Osteoblast (primary cell): ENCODE data around the gene COL27A1. TPM values are rescaled to one million over a fixed set of nuclear protein-coding genes. Genes with fewer than 3 reads are reported as not detected.

Experiments used
- DNase-seq: peaks from one replicate; pipeline ENCODE4 v3.0.0; 2011; ENCODE audit warnings: low spot score, mixed read lengths; ENCODE audit not compliant: insufficient read length; ENCODE audit errors: missing footprints
- H2AFZ ChIP-seq: 2 replicates; pipeline ENCODE4 v1.6.0; 2011; ENCODE audit warnings: mild to moderate bottlenecking, low read length
- H3K27ac ChIP-seq: 2 replicates; pipeline ENCODE4 v1.5.1; 2011; ENCODE audit warnings: mild to moderate bottlenecking, low read depth, low read length, moderate library complexity
- H3K27me3 ChIP-seq: 2 replicates; pipeline ENCODE4 v1.6.0; 2012; ENCODE audit warnings: mild to moderate bottlenecking, control low read depth, inconsistent platforms, low read length, moderate library complexity; ENCODE audit not compliant: insufficient read depth
- H3K36me3 ChIP-seq: 2 replicates; pipeline ENCODE4 v1.5.1; 2011; ENCODE audit warnings: mild to moderate bottlenecking, low read length, control low read depth, moderate library complexity; ENCODE audit not compliant: insufficient read depth
- H3K4me1 ChIP-seq: 2 replicates; pipeline ENCODE4 v1.5.1; 2011; ENCODE audit warnings: mild to moderate bottlenecking, low read length, control low read depth, moderate library complexity; ENCODE audit not compliant: insufficient read depth
- H3K4me2 ChIP-seq: 2 replicates; pipeline ENCODE4 v1.6.0; 2011; ENCODE audit warnings: mild to moderate bottlenecking, low read length; ENCODE audit not compliant: insufficient read depth
- H3K4me3 ChIP-seq: fragments of 200-600 bp; sonication (generic); 3 replicates; pipeline ENCODE4 v1.5.1; 2012; ENCODE audit warnings: mild to moderate bottlenecking, low read length, inconsistent platforms; ENCODE audit not compliant: insufficient read depth
- H3K79me2 ChIP-seq: 2 replicates; pipeline ENCODE4 v1.6.0; 2012; ENCODE audit warnings: mild to moderate bottlenecking, low read length, control low read depth, inconsistent platforms; ENCODE audit not compliant: insufficient read depth
- H3K9me3 ChIP-seq: 2 replicates; pipeline ENCODE4 v1.5.1; 2011; ENCODE audit warnings: low read depth, low read length, control low read depth
- H4K20me1 ChIP-seq: 2 replicates; pipeline ENCODE4 v1.6.0; 2012; ENCODE audit warnings: mild to moderate bottlenecking, low read length, control low read depth; ENCODE audit not compliant: insufficient read depth
- total RNA-seq: library from RNA; depleted of rRNA; stranded (reverse); fragments of >200 nt; gene quantifications from 2 replicates; pipeline ENCODE4 v1.2.3, GENCODE V29; 2012
- TF ChIP-seq, protein P1 (sequence below): IDR thresholded peaks from 2 replicates; pipeline ENCODE4 v1.5.1; 2011; ENCODE audit warnings: mild to moderate bottlenecking, low read depth, low read length, moderate library complexity; ENCODE audit errors: extremely low read depth

COL27A1 gene
- total RNA-seq, 1 donor, result 10.1 TPM

DNA sequence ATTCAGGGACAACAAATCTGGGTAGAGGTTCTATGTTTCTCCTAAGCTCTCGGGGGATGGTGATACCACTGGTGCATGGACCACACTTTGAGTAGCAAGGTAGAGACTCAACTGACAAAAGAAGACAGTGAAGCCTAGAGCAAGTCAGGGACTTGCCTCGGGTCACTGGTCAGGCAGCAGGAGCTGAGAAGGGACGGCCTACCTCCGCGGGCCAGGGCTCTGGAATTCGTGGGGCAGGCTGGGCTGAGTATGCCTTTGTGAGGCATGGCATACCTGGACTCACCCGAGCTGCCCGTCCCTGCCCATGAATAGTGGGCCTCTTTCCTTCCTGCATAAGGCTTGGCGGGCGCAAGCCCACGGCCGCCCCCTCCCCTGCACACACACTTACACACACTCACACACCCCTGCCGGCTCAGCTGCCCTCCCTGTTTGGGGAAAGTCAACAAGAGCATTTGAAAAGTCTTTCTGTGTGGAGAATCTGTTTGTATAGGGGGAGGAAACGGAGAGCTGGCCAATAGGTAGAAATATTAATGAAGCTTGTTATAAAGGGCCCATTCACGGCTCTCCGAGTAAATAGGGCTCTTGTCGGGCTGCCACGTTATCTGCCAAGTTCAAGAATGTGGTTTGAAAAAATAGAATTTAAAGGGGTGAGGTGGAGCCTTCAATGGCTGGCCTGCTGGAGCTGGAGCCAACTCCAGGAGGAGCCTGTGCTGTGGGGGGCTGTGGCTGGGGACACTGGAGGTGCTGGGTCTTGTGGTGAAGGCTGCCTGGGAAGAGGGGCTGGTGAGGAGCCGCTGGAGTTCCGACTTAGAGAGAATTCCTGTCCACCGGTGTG lies 37.1 kb upstream of the COL27A1 start:
- TF ChIP-seq, protein P1, sequence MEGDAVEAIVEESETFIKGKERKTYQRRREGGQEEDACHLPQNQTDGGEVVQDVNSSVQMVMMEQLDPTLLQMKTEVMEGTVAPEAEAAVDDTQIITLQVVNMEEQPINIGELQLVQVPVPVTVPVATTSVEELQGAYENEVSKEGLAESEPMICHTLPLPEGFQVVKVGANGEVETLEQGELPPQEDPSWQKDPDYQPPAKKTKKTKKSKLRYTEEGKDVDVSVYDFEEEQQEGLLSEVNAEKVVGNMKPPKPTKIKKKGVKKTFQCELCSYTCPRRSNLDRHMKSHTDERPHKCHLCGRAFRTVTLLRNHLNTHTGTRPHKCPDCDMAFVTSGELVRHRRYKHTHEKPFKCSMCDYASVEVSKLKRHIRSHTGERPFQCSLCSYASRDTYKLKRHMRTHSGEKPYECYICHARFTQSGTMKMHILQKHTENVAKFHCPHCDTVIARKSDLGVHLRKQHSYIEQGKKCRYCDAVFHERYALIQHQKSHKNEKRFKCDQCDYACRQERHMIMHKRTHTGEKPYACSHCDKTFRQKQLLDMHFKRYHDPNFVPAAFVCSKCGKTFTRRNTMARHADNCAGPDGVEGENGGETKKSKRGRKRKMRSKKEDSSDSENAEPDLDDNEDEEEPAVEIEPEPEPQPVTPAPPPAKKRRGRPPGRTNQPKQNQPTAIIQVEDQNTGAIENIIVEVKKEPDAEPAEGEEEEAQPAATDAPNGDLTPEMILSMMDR, result no peak
- no peaks in the 10 kb centered on the region for H3K9me3 ChIP-seq
- no peaks in the 10 kb centered on the region for H3K36me3 ChIP-seq
- no peak overlapping the region for H3K27ac ChIP-seq
- H3K4me2 ChIP-seq, result no peak overlapping the region
- peaks cover 22% of the 10 kb centered on the region for H3K4me1 ChIP-seq
- H2AFZ ChIP-seq, result no peak overlapping the region
- no peaks in the 10 kb centered on the region for H3K79me2 ChIP-seq
- DNase-seq, result peak; percentile 32
- no peaks in the 10 kb centered on the region for H4K20me1 ChIP-seq
- peaks cover 31% of the 10 kb centered on the region for H3K27me3 ChIP-seq
- no peak overlapping the region for H3K4me3 ChIP-seq

DNA sequence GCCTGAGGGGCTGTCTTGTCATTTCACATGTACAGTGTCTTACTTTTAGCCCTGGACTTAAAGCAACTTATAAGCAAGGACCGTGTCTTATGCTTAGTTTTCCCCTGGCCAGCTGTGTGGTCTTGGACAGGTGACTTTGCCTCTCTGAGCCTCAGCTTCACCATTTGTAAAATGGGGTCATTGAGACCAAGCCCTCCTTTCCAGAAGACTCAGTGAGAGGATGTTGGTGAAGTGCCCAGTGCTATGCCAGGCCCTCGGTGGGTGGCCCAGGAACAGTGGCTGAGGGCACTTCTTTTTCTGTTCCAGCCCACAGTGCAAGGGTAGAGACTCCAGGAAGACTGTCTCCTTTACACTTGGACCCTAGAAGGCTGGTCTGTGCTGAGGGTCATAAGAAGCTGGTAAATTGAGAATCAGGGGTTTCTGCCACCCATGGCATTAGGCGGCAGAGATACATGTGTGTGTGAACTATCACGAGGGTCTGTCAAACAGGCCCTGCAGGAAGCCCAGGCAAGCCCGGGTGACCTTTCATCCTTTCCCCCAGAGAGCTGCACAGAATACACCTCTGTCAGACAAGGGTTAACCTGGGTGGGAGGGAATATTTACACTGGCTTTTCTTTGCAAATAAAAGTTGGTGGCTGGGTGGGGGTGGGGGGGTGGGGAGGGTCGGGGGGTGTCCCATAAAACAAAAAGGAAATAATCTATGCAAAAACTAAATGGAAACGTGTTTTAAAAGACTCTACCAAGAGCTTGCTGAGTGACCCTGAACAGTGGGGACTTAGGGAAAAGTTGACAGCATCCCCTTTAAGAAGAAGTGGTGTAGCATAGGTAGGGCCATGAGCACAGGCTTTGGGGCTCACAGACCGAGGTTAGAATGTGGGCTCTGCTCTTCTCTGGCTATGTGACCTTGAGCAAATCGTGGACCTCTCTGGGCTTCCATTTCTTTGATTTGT lies 35.8 kb upstream of the COL27A1 start:
- no peaks in the 10 kb centered on the region for H3K79me2 ChIP-seq
- peaks cover 31% of the 10 kb centered on the region for H3K27me3 ChIP-seq

DNA sequence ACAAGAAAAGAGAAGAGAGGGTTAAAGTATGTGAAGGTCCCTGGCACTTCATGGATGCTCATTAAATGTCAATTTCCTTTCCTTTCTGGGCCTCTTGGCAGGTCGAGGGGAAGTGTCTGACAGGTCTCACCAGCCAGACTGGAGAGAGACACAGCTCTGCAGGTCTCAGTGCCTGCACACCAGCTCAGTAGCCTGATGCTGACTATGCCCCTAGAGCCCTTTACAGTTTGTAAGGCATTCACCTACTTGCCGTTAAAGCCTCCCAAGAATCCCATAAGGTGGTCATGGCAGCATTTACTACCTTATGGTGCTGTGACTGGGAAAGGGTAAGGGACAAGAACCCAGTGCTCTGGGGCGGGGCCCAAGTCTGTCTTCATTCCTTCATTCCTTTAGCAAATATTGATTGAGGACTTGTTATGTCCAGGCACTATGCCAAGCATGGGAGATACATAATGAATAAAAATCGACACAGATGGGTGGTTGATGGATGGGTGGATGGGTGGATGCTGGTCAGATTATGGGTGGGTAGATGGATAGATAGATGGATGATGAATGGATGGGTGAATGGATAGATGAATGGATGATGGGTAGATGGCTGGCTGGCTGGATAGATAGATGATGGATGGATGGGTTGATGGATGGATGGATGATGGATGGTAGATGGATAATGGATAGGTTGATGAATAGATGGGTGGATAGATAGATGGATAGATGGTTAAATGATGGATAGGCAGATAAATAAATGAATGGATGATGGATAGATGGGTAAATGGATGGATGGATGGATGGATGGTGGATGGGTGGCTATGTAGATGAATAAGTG lies 34.9 kb upstream of the COL27A1 start:
- peak; percentile 17 for DNase-seq
- Histone ChIP-seq H3K4me2 (no peak overlapping the region), H3K36me3 (no peaks in the 10 kb centered on the region), H3K4me1 (peaks cover 14% of the 10 kb centered on the region), H3K4me3 (no peak overlapping the region), H3K27ac (no peak overlapping the region), H2AFZ (no peak overlapping the region), H3K9me3 (no peaks in the 10 kb centered on the region), H4K20me1 (no peaks in the 10 kb centered on the region), H3K27me3 (peaks cover 30% of the 10 kb centered on the region), H3K79me2 (no peaks in the 10 kb centered on the region)
- TF ChIP-seq, protein P1, result no peak

More for the DNA sequence above, 35.8 kb upstream of the COL27A1 start:
- Histone ChIP-seq H3K36me3 (no peaks in the 10 kb centered on the region), H2AFZ (no peak overlapping the region), H3K4me3 (no peak overlapping the region), H3K4me1 (peaks cover 14% of the 10 kb centered on the region), H3K27ac (no peak overlapping the region), H4K20me1 (no peaks in the 10 kb centered on the region), H3K4me2 (no peak overlapping the region), H3K9me3 (no peaks in the 10 kb centered on the region)
- TF ChIP-seq, protein P1, result no peak
- DNase-seq, result peak; percentile 51
